Stimulated activated CD8-positive, alpha-beta memory T cell treated with anti-CD3 and anti-CD28 coated beads, Interleukin-2, amount 100 ng/mL, for 48 hours (primary cell): ENCODE data around the gene GCN1.
A peak's percentile ranks its signal among the peaks of the same experiment; 100 is the strongest.

Source experiments
- DNase-seq, 2 donors: peaks; one replicate each; pipeline ENCODE4 v3.0.0-alpha.2; 2020; ENCODE audit warnings: low read depth in 2 of 2

GCN1 gene

DNA sequence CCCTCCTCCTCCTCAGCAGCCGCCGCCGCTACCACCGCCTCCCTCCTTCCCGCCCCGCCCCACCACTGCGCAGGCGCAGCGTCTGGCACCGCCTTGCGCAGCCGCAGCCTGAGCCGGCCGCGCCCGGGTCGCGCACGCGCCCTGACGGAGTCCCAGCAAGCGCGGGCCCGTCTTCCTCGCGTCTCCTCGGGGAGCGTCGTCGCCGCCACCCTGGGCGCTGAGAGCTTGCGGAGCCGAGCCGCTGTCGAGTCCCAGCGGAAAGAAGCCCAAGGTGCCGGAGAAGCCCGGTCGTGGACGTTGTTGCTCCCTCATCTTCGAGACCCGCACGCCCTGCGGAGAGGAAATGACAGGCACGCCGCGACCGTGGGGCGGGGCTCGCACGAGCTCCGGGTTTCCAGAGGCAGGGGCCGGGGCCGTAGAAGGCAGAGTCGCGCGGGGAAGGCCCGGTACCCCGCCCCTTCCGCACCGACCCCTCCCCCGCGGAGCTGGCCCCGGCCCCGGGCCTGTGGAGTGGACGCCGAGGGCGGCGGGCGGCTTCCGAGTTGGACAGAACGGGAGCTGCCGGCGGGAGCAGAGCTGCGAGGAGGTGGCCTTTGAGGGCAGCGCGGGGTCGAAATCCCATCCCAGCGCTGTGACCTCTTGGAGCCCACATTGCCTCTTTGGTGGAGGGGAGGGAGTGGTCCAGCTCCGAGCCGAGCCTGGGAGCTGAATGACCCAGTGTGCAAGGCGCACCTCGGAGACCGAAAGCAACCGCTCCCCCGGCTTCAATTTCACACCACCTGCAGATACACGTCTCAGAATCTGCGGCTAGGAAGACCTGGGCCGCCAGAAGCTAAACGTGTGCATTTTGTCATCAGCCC is 77.5 kb downstream of the GCN1 start:
- peak; percentile 95 to 98 for DNase-seq

DNA sequence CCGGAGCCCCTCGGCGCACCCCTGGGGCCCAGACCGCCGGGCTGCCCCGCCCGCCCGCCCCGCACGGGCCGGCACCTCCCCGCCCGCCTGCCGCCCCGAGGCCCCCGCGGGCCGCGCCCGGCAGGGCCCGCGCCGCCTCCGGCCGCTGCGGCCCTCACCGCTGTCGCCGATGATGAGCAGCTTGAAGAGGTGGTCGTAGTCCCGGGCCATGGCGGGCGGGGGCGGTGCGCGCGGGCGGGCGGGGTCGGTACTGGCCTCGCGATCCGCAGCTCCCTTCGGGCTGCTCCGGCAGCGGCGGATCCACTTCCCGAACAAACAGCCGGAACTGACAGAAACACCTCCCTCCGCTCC is 78.1 kb downstream of the GCN1 start, which contains the start of gene RAB35:
RAB35 (minus strand) TSS at position 313 of the 351 bp plus-strand sequence; CDS start at position 210, 103 bp downstream.
- DNase-seq: no peak

- DNase-seq: peak in 1 of 2 donors; percentile 35
Measured at GRCh38 chr12:120115692-120116440, 78.6 kb downstream of the GCN1 start.

- DNase-seq: no peak
Measured at GRCh38 chr12:120115066-120115465, 79.4 kb downstream of the GCN1 start.

DNA sequence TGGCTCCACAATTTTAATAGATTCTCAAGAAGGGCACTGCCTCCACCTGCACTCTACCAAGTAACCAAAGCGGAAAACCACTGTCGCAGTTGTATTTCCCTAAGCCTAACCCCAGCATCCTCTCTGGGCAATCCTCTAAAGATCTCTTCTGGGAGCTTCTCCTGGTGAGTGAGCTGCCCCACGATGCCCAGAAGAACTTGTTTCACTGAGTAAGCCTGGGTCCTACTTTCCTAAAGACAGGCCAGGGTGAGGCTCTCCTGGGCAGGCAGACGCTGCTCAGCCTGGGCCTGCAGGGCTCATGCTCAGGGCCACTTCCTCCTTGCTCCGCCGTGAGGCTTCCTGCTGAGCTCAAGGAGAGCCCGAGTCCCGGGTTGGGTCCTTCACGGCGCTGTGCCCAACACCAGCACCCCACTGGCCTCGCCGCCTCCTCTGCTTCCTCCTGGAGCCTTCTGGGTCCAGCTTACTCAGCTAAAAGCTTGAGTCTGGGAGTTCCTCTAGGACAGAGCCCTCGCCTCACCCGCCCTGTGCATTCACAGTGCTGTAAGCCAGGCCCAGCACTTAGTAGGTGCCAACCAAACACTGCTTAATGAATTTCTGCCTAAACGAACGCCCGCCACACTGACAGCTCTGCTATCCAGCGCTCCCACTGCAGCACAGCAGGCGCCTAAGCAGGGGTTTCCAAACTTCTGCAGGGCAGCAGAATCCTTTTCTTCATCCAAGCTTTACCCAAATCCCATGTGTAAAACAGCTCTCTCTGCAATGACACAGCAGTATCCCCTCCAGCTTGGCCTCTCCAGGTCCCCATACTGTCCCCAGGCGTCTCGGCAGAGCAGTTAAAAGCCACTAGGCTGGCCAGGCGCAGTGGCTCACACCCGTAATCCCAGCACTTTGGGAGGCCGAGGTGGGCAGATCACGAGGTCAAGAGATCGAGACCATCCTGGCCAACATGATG is 83.7 kb downstream of the GCN1 start:
- peak in 1 of 2 donors; percentile 28 for DNase-seq

GRCh38 chr12:120109570-120110267 is 84.8 kb downstream of the GCN1 start:
- DNase-seq: no peak

DNA sequence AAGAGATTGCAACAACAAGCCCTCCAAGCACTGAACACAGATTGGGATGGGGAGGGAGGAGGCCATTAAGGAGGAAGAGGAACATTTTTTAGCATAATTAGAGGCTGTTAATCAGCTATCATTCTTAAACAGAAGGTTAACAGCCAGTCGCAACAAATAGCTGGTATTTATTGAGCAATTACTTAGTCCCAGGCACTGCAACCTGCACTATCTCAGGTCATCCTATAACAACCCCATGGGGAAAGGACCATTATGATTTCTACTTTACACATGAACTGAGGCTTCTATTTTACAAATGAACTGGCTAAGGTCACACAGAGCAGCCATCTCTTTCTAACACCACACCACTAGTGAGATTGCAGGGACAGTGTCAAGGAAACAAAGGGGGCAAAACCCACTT is 88.4 kb downstream of the GCN1 start:
- no peak for DNase-seq

DNA sequence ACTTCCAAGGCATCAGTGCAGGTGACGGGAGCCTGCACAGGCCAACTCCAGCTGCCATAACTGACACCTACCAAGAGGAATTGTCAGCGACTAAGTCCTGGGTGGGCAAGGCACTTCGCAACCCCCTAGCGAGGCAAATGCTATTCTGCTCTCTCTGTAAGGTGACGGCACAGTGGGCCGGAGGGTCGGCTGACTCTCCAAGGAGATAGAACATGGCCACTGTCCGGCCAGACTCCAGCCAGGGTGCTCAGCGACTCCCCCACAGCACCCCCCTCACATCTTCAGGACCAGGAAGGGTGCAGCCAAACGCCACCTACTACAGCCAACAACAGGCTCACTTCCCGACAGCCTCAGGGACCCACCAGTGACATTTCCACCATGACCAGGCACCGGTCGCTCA is 91.1 kb downstream of the GCN1 start:
- DNase-seq: no peak

DNA sequence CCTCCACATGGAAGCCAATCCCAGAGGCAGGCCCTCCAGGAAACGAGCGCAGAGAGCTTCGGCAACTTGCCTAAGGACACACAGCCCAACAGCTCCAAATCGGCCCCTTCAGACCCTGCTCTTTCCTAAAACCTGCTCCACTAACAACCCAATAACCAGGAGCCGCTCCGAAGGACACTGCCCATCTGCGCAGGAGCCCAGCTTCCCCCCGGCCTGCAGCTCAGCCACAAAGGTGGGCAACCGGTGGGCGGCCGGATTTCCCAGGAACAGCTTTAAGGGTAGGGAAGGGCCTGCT is 91.5 kb downstream of the GCN1 start:
- DNase-seq: no peak

DNA sequence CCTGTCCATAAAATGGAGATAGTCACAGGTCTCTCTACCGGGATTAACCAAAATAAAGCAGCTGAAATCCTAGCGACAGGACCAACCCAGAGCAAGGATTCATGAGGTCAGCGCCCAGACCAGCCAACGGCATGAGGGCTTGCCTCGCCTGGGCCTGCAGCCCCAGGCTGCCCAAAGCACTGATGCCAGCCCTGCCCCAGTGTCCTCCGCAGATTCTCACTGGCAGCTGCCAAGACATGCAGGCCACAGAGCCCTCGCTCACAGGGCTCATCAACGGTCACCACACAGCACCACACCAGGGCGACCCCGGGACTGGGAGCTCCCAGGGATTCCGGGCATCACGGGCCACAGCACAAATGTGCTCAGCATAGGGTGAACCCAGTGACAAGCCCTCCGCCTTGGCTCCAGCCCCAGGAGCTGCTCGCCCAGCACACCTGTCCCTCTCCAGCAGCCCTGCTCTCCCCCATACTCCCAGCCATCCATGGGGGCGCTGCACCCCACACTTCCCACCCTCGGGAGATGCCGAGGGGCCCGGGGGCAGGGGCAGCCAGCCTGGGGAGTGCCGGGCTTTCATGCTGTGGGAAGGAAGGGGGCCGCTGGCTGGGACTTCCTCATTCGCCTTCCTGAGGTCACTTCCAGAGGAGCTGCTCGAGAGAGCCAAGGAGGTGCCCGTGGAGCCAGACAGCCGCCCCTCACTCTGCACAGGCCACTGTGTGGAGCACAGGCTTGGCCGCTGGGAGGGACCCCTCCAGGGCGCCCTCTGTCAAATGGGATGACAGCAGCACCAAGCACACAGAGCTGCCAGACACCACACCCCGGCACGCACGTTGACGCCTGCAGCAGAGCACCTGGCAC is 92.1 kb downstream of the GCN1 start:
- DNase-seq: no peak

- no peak for DNase-seq
Measured at GRCh38 chr12:120101617-120102016, 92.9 kb downstream of the GCN1 start.

DNA sequence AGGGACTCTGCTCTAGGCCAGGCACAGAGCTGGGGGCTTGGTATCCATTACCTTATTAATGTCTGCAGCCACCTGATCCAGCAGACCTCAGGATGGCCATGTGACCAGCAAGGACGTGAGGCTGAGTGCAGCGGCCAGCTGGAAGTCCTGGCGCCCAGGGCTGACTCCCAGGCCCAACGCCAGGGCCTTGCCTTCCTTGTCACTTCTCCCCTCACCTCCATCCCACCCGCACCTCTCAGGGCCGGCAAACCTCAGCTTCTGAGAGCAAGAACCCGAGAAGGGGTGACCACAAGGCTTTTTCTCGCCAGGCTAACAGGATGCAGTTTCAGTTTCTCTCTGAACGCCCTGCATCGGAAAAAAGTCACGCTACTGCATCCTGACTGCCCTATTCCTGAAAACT is 93.3 kb downstream of the GCN1 start:
- DNase-seq: no peak

DNA sequence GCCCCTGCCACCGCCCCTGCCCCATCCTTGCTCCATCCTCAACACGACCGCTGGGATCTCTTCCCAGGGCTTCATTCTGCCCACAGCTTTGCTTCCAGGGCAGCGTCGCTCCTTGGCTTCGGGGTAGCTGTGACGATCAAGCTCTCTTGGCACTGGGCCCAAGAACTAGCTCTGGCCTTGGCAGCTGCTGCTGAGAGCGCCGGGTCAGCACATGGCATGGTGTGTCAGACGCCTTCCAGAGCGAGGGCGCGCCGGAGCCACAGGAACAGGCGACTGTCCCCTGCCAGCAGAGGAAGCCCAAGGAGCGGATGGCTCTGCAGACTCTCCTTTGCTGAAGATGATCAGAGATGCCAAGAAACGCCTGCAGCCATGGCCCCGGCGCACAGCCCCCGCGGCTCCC is 93.9 kb downstream of the GCN1 start:
- no peak for DNase-seq

DNA sequence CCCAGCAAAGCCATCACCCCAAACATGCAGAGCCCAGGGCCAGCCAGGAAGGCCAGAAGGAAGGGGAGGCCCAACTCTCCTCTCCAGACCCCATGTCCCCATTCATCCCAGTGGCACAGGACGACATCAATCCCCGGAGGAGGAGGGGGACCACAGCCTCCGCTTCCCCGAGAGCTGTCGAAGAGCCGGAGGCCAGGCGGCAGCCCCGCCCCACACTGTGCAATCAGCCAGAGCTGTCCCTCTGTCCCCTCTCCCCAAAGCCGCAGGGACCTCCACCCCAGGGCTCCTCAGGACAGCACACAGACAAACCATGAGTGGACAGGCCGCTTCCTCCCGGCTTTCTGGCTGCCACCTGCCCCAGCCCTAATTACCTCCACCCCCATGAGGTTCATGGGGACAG is 94.8 kb downstream of the GCN1 start:
- DNase-seq: no peak

DNA sequence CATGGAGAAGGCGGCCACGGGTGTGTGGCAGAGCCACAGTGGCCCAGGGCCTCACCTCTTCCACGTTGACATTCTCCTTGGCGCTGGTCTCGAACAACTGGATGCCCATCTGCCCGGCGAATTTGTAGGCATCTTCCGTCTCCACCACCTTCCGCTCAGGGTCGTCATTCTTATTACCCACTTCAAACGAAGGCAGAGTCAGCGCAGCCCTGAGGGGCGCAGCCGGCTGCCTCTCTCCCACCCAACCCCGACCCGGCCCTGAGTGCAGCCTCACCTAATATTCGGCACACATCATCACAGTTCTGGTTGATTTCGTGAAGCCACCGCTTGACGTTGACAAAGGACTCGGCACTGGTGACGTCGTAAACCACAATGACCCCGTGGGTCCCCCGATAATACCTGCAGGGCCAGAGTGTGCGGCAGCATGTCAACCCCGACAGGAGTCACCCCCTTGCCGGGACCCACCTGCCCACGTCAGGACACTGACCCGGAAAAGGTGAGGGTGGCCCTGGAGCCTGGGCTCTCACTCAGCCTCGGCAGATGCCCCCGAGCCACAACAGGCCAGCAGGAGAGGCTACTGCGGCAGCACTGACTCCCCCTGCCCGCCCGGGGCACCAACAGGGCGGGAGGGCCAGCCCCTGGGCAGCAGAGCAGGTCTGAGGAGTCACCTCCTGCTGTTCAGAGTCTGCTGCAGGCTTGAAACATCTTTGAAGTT is 95.6 kb downstream of the GCN1 start:
- no peak for DNase-seq

GRCh38 chr12:120096671-120097202 is 97.8 kb downstream of the GCN1 start:
- no peak for DNase-seq

GRCh38 chr12:120095736-120096135 is 98.8 kb downstream of the GCN1 start:
- no peak for DNase-seq

GRCh38 chr12:120095331-120095730 is 99.2 kb downstream of the GCN1 start:
- DNase-seq: no peak

- no peak for DNase-seq
Measured at GRCh38 chr12:120094485-120094884, 100.0 kb downstream of the GCN1 start.
